Brain microvascular endothelial cell (primary cell): ENCODE results near the gene ATP5IF1.

Experiments
- DNase-seq: peaks from one replicate; pipeline ENCODE4 v3.0.0-alpha.2; 2020
- H3K27ac ChIP-seq: fragments of 250-450 bp; sonication (Bioruptor Pico); 2 replicates; pipeline ENCODE4 v1.5.1; 2020; ENCODE audit warnings: mild to moderate bottlenecking, moderate library complexity
- H3K27me3 ChIP-seq: fragments of 250-450 bp; sonication (Bioruptor Pico); replicated peaks from 2 replicates; pipeline ENCODE4 v1.5.1; 2020; ENCODE audit warnings: mild to moderate bottlenecking
- H3K36me3 ChIP-seq: fragments of 250-450 bp; sonication (Bioruptor Pico); replicated peaks from 2 replicates; pipeline ENCODE4 v1.5.1; 2020; ENCODE audit warnings: mild to moderate bottlenecking
- H3K4me3 ChIP-seq: 2 replicates; pipeline ENCODE4 v1.5.1; 2011; ENCODE audit warnings: low read depth, mild to moderate bottlenecking, control low read depth, low read length, moderate library complexity
- in situ Hi-C: cut with HindIII; loops from 2 replicates; pipeline ENCODE4 v1.10.0; 2017; ENCODE audit warnings: low sequenced_read_pairs, low pct_ligation_motif_present
- TF ChIP-seq, protein P1 (sequence below): IDR thresholded peaks from 2 replicates; pipeline ENCODE4 v1.5.1; 2011; ENCODE audit warnings: low read depth, mild to moderate bottlenecking, moderate library complexity, low read length, control low read depth, inconsistent platforms; ENCODE audit errors: missing control alignments

Gene ATP5IF1

GRCh38 chr1:28273216-28273860, 37.4 kb downstream of the ATP5IF1 start:
- DNase-seq = no peak
- TF ChIP-seq, protein P1, sequence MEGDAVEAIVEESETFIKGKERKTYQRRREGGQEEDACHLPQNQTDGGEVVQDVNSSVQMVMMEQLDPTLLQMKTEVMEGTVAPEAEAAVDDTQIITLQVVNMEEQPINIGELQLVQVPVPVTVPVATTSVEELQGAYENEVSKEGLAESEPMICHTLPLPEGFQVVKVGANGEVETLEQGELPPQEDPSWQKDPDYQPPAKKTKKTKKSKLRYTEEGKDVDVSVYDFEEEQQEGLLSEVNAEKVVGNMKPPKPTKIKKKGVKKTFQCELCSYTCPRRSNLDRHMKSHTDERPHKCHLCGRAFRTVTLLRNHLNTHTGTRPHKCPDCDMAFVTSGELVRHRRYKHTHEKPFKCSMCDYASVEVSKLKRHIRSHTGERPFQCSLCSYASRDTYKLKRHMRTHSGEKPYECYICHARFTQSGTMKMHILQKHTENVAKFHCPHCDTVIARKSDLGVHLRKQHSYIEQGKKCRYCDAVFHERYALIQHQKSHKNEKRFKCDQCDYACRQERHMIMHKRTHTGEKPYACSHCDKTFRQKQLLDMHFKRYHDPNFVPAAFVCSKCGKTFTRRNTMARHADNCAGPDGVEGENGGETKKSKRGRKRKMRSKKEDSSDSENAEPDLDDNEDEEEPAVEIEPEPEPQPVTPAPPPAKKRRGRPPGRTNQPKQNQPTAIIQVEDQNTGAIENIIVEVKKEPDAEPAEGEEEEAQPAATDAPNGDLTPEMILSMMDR = no peak
- no peak overlapping the region for H3K27ac ChIP-seq
- in situ Hi-C loops = no loop called here
- no peaks in the 10 kb centered on the region for H3K27me3 ChIP-seq
- no peak overlapping the region for H3K4me3 ChIP-seq
- H3K36me3 ChIP-seq = peaks cover 40% of the 10 kb centered on the region

- H3K36me3 ChIP-seq = peaks cover 63% of the 10 kb centered on the region
- TF ChIP-seq, protein P1 = no peak
- in situ Hi-C loops = no loop called here
Measured at GRCh38 chr1:28278763-28279162, 42.8 kb downstream of the ATP5IF1 start.

DNA sequence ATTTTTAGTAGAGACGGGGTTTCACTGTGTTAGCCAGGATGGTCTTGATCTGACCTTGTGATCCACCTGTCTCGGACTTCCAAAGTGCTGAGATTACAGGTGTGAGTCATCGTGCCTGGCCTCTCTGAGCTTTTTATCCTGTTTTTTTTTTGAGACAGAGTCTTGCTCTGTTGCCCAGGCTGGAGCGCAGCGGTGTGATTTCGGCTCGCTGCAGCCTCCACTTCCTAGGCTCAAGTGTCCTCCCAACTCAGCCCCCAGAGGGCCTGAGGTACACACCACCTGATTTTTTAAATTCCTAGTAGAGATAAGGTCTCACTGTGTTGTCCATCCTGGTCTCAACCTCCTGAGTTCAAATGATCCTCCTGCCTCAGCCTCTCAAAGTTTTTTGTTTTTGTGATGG, 43.8 kb downstream of the ATP5IF1 start:
- Histone ChIP-seq H3K27me3 (no peaks in the 10 kb centered on the region), H3K27ac (no peak overlapping the region), H3K4me3 (no peak overlapping the region), H3K36me3 (peaks cover 53% of the 10 kb centered on the region)
- TF ChIP-seq, protein P1 = no peak
- no peak for DNase-seq
- in situ Hi-C loops = no loop called here

More at GRCh38 chr1:28278763-28279162, 42.8 kb downstream of the ATP5IF1 start:
- no peak overlapping the region for H3K4me3 ChIP-seq
- no peaks in the 10 kb centered on the region for H3K27me3 ChIP-seq
- no peak for DNase-seq
- H3K27ac ChIP-seq = no peak overlapping the region

GRCh38 chr1:28280501-28280900, 44.6 kb downstream of the ATP5IF1 start:
- in situ Hi-C loops = no loop called here
- Histone ChIP-seq H3K27me3 (no peaks in the 10 kb centered on the region), H3K4me3 (no peak overlapping the region), H3K36me3 (peaks cover 47% of the 10 kb centered on the region), H3K27ac (no peak overlapping the region)
- TF ChIP-seq, protein P1 = no peak
- DNase-seq = no peak

DNA sequence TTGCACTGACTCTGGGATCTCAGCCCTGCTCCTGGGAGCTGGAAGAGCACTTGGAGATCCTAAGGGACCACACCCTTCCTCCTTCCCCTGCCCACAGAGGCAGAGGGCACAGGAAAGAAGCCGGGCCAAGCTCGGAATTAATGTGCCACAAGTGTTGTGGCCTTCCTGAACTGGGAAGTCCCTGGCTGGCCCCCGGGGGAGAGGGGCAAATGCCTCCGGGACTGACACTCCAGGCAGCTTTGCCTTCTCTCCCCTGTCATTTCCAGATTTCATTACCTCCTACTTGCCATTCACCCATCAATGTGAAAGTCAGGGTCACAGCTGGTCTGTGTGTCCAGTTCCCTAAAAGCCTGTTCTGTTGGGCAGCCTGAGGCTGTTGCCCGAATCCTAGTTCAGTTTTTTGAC, 45.1 kb downstream of the ATP5IF1 start:
- in situ Hi-C loops = no loop called here
- peaks cover 42% of the 10 kb centered on the region for H3K36me3 ChIP-seq
- H3K4me3 ChIP-seq = no peak overlapping the region
- DNase-seq = no peak
- TF ChIP-seq, protein P1 = no peak
- no peaks in the 10 kb centered on the region for H3K27me3 ChIP-seq
- H3K27ac ChIP-seq = no peak overlapping the region
